Aorta (tissue), 5 donors: ENCODE measurements around the gene TEX53. TPM values are rescaled to one million over a fixed set of nuclear protein-coding genes. Genes with fewer than 3 reads are reported as not detected.

ENCODE experiments used
- ATAC-seq: fragments of 200-7000 bp; cut with Tn5 transposase; one replicate; pipeline ENCODE4 v1.9.1; 2022; ENCODE audit warnings: moderate library complexity; ENCODE audit not compliant: low FRiP score
- DNase-seq, 2 donors: peaks; one replicate each; pipeline ENCODE4 v3.0.0-alpha.2; 2020
- H3K27ac ChIP-seq, 2 donors: one replicate each; pipeline ENCODE4 v1.5.1; 2013; ENCODE audit warnings: low read length in 2 of 2, mild to moderate bottlenecking in 2 of 2, moderate library complexity in 2 of 2, control low read depth in 1 of 2, inconsistent platforms in 1 of 2, low read depth in 1 of 2
- H3K27me3 ChIP-seq, 2 donors: one replicate each; pipeline ENCODE4 v1.6.1; 2013; ENCODE audit warnings: control low read depth in 1 of 2, low read length in 1 of 2, mild to moderate bottlenecking in 1 of 2, moderate library complexity in 1 of 2; ENCODE audit not compliant: insufficient read depth in 2 of 2, control insufficient read depth in 1 of 2
- H3K36me3 ChIP-seq, 2 donors: one replicate each; pipeline ENCODE4 v1.6.1; 2013; ENCODE audit warnings: control low read depth in 1 of 2, low read length in 1 of 2, mild to moderate bottlenecking in 1 of 2; ENCODE audit not compliant: insufficient read depth in 2 of 2, control insufficient read depth in 1 of 2
- H3K4me1 ChIP-seq, 2 donors: one replicate each; pipeline ENCODE4 v1.6.1; 2013; ENCODE audit warnings: low read length in 2 of 2, control low read depth in 1 of 2, mild to moderate bottlenecking in 1 of 2, moderate library complexity in 1 of 2; ENCODE audit not compliant: insufficient read depth in 2 of 2, control insufficient read depth in 1 of 2
- H3K4me3 ChIP-seq, 2 donors: one replicate each; pipeline ENCODE4 v1.5.1; 2013; ENCODE audit warnings: low read length in 2 of 2, control low read depth in 1 of 2, mild to moderate bottlenecking in 1 of 2
- H3K9me3 ChIP-seq: one replicate; pipeline ENCODE4 v1.6.1; 2013; ENCODE audit warnings: mild to moderate bottlenecking, low read length; ENCODE audit not compliant: control insufficient read depth
- WGBS, 2 donors: extraction: QIAGEN DNeasy Blood & Tissue Kit; methylation state at CpG; one replicate each; pipeline ENCODE4 v1.1.7; 2013; 5-methylcytosine and 5-hydroxymethylcytosine counted together
- intact Hi-C, 2 donors: fragments of 100-400 bp; cut with DNase I; formaldehyde crosslinking; loops; one replicate each; pipeline versions ENCODE4 v1.14.2 to v1.15.0; 2022
- polyA plus RNA-seq, 2 donors: library from polyadenylated mRNA; stranded (reverse); fragments of 200-250 nt; gene quantifications; one replicate each; pipeline ENCODE4 v1.2.3, GENCODE V29; 2013
- total RNA-seq, 2 donors: library from RNA; stranded (reverse); fragmentation: NEBNext Ultra II Directional; extraction: Animal tissue kit (Norgen Biotek cat#: 25700); gene quantifications; one replicate each; pipeline ENCODE4 v1.2.1, GENCODE V29; 2021
- donor health status: healthy with polysubstance abuse.
- donor health status: Bipolar disorder and iron deficiency.
- donor health status: DM: no; HTN: no; CAD: no.
- donor health status: DM: no; HTN: no; CAD: no.
- donor health status: DM: yes; HTN: yes; CAD: no.

The TEX53 gene
- total and polyA plus RNA-seq, 4 donors, result not detected

- peak; percentile 71 for ATAC-seq
- no peaks in the 10 kb centered on the region for H3K27me3 ChIP-seq
- WGBS, 2 donors, result 9 to 16% methylated on average over 2 of the region's 2 CpGs
- no peak for DNase-seq
- no peak overlapping the region for H3K4me3 ChIP-seq
- no peaks in the 10 kb centered on the region for H3K9me3 ChIP-seq
- no peaks in the 10 kb centered on the region for H3K36me3 ChIP-seq
- H3K4me1 ChIP-seq, result no peaks in the 10 kb centered on the region
- H3K27ac ChIP-seq, result no peak overlapping the region
- intact Hi-C loops, result no loop called here
Measured at GRCh38 chr9:114621975-114622609, 35.5 kb downstream of the TEX53 start.

- no peak for ATAC-seq
Measured at GRCh38 chr9:114621561-114621960, 36.0 kb downstream of the TEX53 start.

GRCh38 chr9:114619191-114619761, 38.3 kb downstream of the TEX53 start:
- intact Hi-C loops, result no loop called here
- H3K27ac ChIP-seq, result peak overlapping the region in 1 of 2 donors; percentile 29

More at GRCh38 chr9:114621561-114621960, 36.0 kb downstream of the TEX53 start:
- no peak overlapping the region for H3K27ac ChIP-seq
- H3K4me1 ChIP-seq, result no peaks in the 10 kb centered on the region
- H3K4me3 ChIP-seq, result no peak overlapping the region
- H3K27me3 ChIP-seq, result no peaks in the 10 kb centered on the region
- no peak for DNase-seq
- no peaks in the 10 kb centered on the region for H3K9me3 ChIP-seq
- WGBS, 2 donors, result 71 to 73% methylated on average over 7 of the region's 7 CpGs
- H3K36me3 ChIP-seq, result no peaks in the 10 kb centered on the region
- intact Hi-C loops, result no loop called here

GRCh38 chr9:114616684-114617520, 40.7 kb downstream of the TEX53 start:
- DNase-seq, result peak; percentile 87 to 88
- Histone ChIP-seq H3K9me3 (no peaks in the 10 kb centered on the region), H3K4me3 (no peak overlapping the region), H3K36me3 (no peaks in the 10 kb centered on the region), H3K4me1 (no peaks in the 10 kb centered on the region), H3K27ac (no peak overlapping the region), H3K27me3 (no peaks in the 10 kb centered on the region)
- intact Hi-C loops, result no loop called here
- WGBS, 2 donors, result 18 to 20% methylated on average over 4 of the region's 4 CpGs
- peak; percentile 47 for ATAC-seq

More at GRCh38 chr9:114619191-114619761, 38.3 kb downstream of the TEX53 start:
- Histone ChIP-seq H3K9me3 (no peaks in the 10 kb centered on the region), H3K36me3 (no peaks in the 10 kb centered on the region), H3K4me3 (no peak overlapping the region), H3K4me1 (no peaks in the 10 kb centered on the region), H3K27me3 (no peaks in the 10 kb centered on the region)
- DNase-seq (no peak), ATAC-seq (no peak)
- 69 to 83% methylated on average over 13 of the region's 13 CpGs for WGBS, 2 donors

- H3K27ac ChIP-seq, result no peak overlapping the region
Measured at GRCh38 chr9:114614373-114614772, 43.2 kb downstream of the TEX53 start.

DNA sequence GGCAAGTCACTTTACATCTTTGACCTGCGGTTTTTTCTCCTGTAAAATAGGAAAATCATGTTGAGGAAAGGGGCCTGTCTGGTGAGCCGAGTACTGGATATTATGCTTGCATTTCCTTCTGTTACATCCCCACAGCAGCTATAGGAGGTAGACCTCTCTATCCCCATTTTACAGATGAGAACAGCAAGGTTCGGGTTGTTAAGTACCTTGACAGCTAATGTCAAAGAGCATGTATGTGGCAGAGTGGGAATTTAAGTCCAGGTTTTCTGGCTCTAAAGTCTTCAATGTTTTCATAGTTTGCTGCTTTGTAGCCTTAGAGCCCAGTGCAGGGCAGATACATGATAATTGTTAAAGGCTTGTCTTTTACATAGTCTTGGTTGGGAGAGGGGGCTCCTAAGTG, 43.7 kb downstream of the TEX53 start:
- ATAC-seq, result no peak
- no peak overlapping the region for H3K27ac ChIP-seq

More at GRCh38 chr9:114614373-114614772, 43.2 kb downstream of the TEX53 start:
- no peaks in the 10 kb centered on the region for H3K9me3 ChIP-seq
- no peaks in the 10 kb centered on the region for H3K27me3 ChIP-seq
- no peaks in the 10 kb centered on the region for H3K4me1 ChIP-seq
- no peaks in the 10 kb centered on the region for H3K36me3 ChIP-seq
- ATAC-seq, result no peak
- 89 to 90% methylated on average over 3 of the region's 3 CpGs for WGBS, 2 donors
- intact Hi-C loops, result no loop called here
- H3K4me3 ChIP-seq, result no peak overlapping the region
- DNase-seq, result no peak

DNA sequence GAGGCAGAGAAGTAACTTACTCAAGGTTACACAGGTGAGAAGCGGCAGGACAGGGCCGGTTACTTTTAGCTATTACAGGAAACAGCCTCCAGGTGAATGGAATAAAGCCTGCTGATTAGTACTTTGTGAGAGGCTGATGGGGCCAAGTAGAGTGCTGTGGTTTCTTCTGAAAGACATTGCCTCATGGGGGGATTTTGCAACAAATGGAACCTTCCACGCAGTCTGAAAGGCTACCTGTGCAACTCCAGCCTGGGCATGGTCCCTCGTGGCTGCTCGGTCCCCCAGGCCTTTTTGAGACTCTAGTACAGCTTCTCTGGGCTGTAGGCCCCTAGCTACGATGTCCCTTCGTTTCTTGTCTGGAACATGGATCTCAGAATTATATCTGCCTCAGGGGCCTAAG, 44.5 kb downstream of the TEX53 start:
- H3K36me3 ChIP-seq, result no peaks in the 10 kb centered on the region
- no peaks in the 10 kb centered on the region for H3K27me3 ChIP-seq
- H3K9me3 ChIP-seq, result no peaks in the 10 kb centered on the region
- no peak overlapping the region for H3K27ac ChIP-seq
- 87 to 89% methylated on average over 7 of the region's 7 CpGs for WGBS, 2 donors
- ATAC-seq (no peak), DNase-seq (no peak)
- H3K4me3 ChIP-seq, result no peak overlapping the region
- H3K4me1 ChIP-seq, result no peaks in the 10 kb centered on the region
- intact Hi-C loops, result no loop called here

More for the DNA sequence above, 43.7 kb downstream of the TEX53 start:
- Histone ChIP-seq H3K36me3 (no peaks in the 10 kb centered on the region), H3K9me3 (no peaks in the 10 kb centered on the region), H3K4me3 (no peak overlapping the region), H3K27me3 (no peaks in the 10 kb centered on the region), H3K4me1 (no peaks in the 10 kb centered on the region)
- no peak for DNase-seq
- intact Hi-C loops, result no loop called here
- 63 to 64% methylated on average over 3 of the region's 3 CpGs for WGBS, 2 donors

DNA sequence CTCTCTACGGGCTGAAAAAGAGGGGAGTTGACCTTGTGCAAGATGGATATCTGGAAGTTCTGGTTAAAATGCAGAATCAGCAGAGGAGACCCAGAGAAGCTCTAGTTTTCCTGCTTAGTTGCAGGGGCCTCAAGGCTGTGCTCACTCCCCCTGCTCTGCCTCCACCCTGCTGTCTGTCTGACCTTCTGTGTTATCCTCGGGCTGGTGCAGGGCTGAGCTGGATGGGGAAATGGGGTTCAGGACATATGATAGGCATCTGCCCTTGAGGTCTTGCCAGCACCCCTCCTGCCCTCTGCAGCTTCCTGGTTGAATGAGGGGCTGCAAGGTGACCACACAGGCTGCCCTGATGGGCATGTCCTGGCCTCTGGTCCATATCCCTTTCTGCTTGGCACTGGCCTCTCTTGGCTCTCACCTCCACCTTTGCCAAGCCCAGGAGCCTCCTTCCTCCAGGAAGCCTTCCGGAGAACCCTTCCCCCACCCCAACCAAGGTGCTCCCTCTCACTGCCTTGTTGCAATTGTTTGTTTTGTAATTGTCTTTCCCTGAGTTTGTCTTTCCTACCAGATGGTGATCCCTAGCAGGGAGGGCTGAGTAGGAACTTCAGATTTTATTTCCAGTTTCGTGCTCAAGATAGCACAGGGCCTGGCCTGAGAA, 45.2 kb downstream of the TEX53 start:
- Histone ChIP-seq H3K4me3 (peak overlapping the region; percentile 85 to 92), H3K9me3 (no peaks in the 10 kb centered on the region), H3K4me1 (no peaks in the 10 kb centered on the region), H3K27ac (peak overlapping the region in 1 of 2 donors; percentile 85), H3K36me3 (no peaks in the 10 kb centered on the region), H3K27me3 (no peaks in the 10 kb centered on the region)
- intact Hi-C loops, result no loop called here
- DNase-seq, result no peak
- no peak for ATAC-seq
- WGBS, 2 donors, result 38 to 44% methylated on average over 4 of the region's 4 CpGs
